H1 (cell line): ENCODE results near the gene HS6ST3. TPM values are rescaled to one million over a fixed set of nuclear protein-coding genes. Genes with fewer than 3 reads are reported as not detected.
A peak's percentile ranks its signal among the peaks of the same experiment; 100 is the strongest.

Experiments used
- CTCF ChIA-PET: fragments of 300-600 bp; sonication (Branson Sonifier 250); formaldehyde crosslinking; loops from one replicate; lab custom pipeline; 2021; ENCODE audit not compliant: partially characterized antibody; lab: Charles Lee
- POLR2A ChIA-PET: fragments of 300-600 bp; sonication (Branson Sonifier 250); formaldehyde crosslinking; loops from one replicate; lab custom pipeline; 2021; ENCODE audit warnings: inconsistent platforms; ENCODE audit not compliant: partially characterized antibody; lab: Charles Lee
- DNase-seq, 2 experiments: peaks; one replicate each; pipeline versions ENCODE4 v3.0.0 to v3.0.0-alpha.2; 2010 to 2022; ENCODE audit warnings: low spot score in 2 of 2, low read depth in 1 of 2, mixed read lengths in 1 of 2
- FAIRE-seq: peaks from 2 replicates; lab custom pipeline; 2011; peaks lifted over from hg19 to GRCh38; lab: Jason Lieb, UNC
- H2AFZ ChIP-seq: 2 replicates; pipeline ENCODE4 v1.8.1; 2012; ENCODE audit warnings: low read length, inconsistent platforms
- H2AK5ac ChIP-seq: 2 replicates; pipeline ENCODE4 v1.6.1; 2013; ENCODE audit warnings: low read depth, low read length
- H2BK120ac ChIP-seq: replicated peaks from 2 replicates; pipeline ENCODE3; 2013; ENCODE audit warnings: low read depth, low read length, inconsistent platforms
- H2BK12ac ChIP-seq: 2 replicates; pipeline ENCODE4 v1.6.1; 2013; ENCODE audit warnings: low read depth, low read length
- H2BK15ac ChIP-seq: 2 replicates; pipeline ENCODE4 v1.6.1; 2013; ENCODE audit warnings: low read length
- H2BK20ac ChIP-seq: 2 replicates; pipeline ENCODE4 v1.6.1; 2013; ENCODE audit warnings: low read length
- H2BK5ac ChIP-seq: 2 replicates; pipeline ENCODE4 v1.6.1; 2013; ENCODE audit warnings: low read depth, low read length
- H3K14ac ChIP-seq: 2 replicates; pipeline ENCODE4 v1.6.1; 2013; ENCODE audit warnings: inconsistent platforms; ENCODE audit not compliant: insufficient read length
- H3K18ac ChIP-seq: 2 replicates; pipeline ENCODE4 v1.6.1; 2013; ENCODE audit warnings: low read length; ENCODE audit errors: extremely low read depth
- H3K23ac ChIP-seq: 2 replicates; pipeline ENCODE4 v1.6.1; 2013; ENCODE audit warnings: inconsistent platforms; ENCODE audit not compliant: insufficient read length
- H3K23me2 ChIP-seq: 2 replicates; pipeline ENCODE4 v1.6.1; 2013; ENCODE audit warnings: low read depth, low read length
- H3K27ac ChIP-seq: 2 replicates; pipeline ENCODE4 v1.6.1; 2011; ENCODE audit warnings: low read depth, low read length, inconsistent platforms
- H3K27me3 ChIP-seq, 4 experiments: replicated peaks in 1 of 4; 1 replicate in 1 of 4; 2 replicates in 3 of 4; pipeline versions ENCODE4 v1.6.1 to v1.8.1; 2011 to 2013; ENCODE audit warnings: low read length in 3 of 4, mild to moderate bottlenecking in 3 of 4, inconsistent platforms in 2 of 4, mixed read lengths in 2 of 4, moderate library complexity in 1 of 4; ENCODE audit not compliant: control insufficient read depth in 3 of 4, insufficient read depth in 3 of 4; ENCODE audit errors: extremely low read depth in 1 of 4
- H3K36me3 ChIP-seq, 4 experiments: 2 replicates each; pipeline versions ENCODE4 v1.6.1 to v1.8.1; 2011 to 2013; ENCODE audit warnings: mild to moderate bottlenecking in 4 of 4, low read length in 3 of 4, moderate library complexity in 2 of 4, control low read depth in 1 of 4, inconsistent platforms in 1 of 4; ENCODE audit not compliant: insufficient read depth in 4 of 4, control insufficient read depth in 2 of 4
- H3K4ac ChIP-seq: replicated peaks from 2 replicates; pipeline ENCODE3; 2013; ENCODE audit warnings: low read length, low read depth, mixed read lengths, inconsistent platforms; ENCODE audit not compliant: insufficient read length
- H3K4me1 ChIP-seq, 4 experiments: replicated peaks in 1 of 4; 1 replicate in 1 of 4; 2 replicates in 3 of 4; pipeline versions ENCODE4 v1.6.1 to v1.8.1; 2011 to 2013; ENCODE audit warnings: low read length in 3 of 4, inconsistent platforms in 2 of 4, mixed read lengths in 1 of 4; ENCODE audit not compliant: insufficient read depth in 4 of 4, control insufficient read depth in 3 of 4
- H3K4me2 ChIP-seq, 2 experiments: 2 replicates each; pipeline versions ENCODE4 v1.6.1 to v1.8.1; 2011 to 2013; ENCODE audit warnings: low read depth in 2 of 2, low read length in 2 of 2, control low read depth in 1 of 2, inconsistent platforms in 1 of 2, mild to moderate bottlenecking in 1 of 2; ENCODE audit not compliant: insufficient read depth in 1 of 2
- H3K4me3 ChIP-seq, 4 experiments: fragments of 200-600, 300-600 bp in 1 of 4; sonication (generic), shearing (Covaris generic), sonication (Bioruptor Twin) in 1 of 4; 2 replicates each; pipeline versions ENCODE4 v1.5.1 to v1.8.1; 2011 to 2016; ENCODE audit warnings: low read length in 4 of 4, low read depth in 3 of 4, control low read depth in 2 of 4, inconsistent platforms in 2 of 4, mild to moderate bottlenecking in 2 of 4, mixed read lengths in 1 of 4, moderate library complexity in 1 of 4; ENCODE audit not compliant: insufficient read depth in 2 of 4; ENCODE audit errors: extremely low read depth in 1 of 4
- H3K56ac ChIP-seq: replicated peaks from 2 replicates; pipeline ENCODE3; 2013; ENCODE audit warnings: low read depth, mild to moderate bottlenecking, mixed read lengths, low read length, inconsistent platforms; ENCODE audit not compliant: insufficient read length
- H3K79me1 ChIP-seq: 2 replicates; pipeline ENCODE4 v1.6.1; 2013; ENCODE audit warnings: low read depth, low read length, control low read depth
- H3K79me2 ChIP-seq, 2 experiments: 2 replicates each; pipeline versions ENCODE4 v1.6.1 to v1.8.1; 2012 to 2013; ENCODE audit warnings: low read length in 2 of 2, mild to moderate bottlenecking in 2 of 2, inconsistent platforms in 1 of 2; ENCODE audit not compliant: insufficient read depth in 2 of 2, control insufficient read depth in 1 of 2
- H3K9ac ChIP-seq, 4 experiments: replicated peaks in 1 of 4; 1 replicate in 1 of 4; 2 replicates in 3 of 4; pipeline versions ENCODE4 v1.6.1 to v1.8.1; 2011 to 2013; ENCODE audit warnings: low read depth in 3 of 4, low read length in 3 of 4, control low read depth in 2 of 4, mild to moderate bottlenecking in 2 of 4, moderate library complexity in 2 of 4, inconsistent platforms in 1 of 4; ENCODE audit errors: extremely low read depth in 1 of 4
- H3K9me3 ChIP-seq, 2 experiments: 2 replicates each; pipeline versions ENCODE4 v1.6.1 to v1.8.1; 2012 to 2013; ENCODE audit warnings: mild to moderate bottlenecking in 2 of 2, moderate library complexity in 2 of 2, control low read depth in 1 of 2, inconsistent platforms in 1 of 2, low read depth in 1 of 2, low read length in 1 of 2, mixed read lengths in 1 of 2; ENCODE audit not compliant: insufficient read depth in 2 of 2
- H4K20me1 ChIP-seq, 2 experiments: replicated peaks in 1 of 2; 2 replicates each; pipeline versions ENCODE3 to v1.8.1; 2011 to 2013; ENCODE audit warnings: inconsistent platforms in 2 of 2, low read length in 2 of 2, mild to moderate bottlenecking in 1 of 2; ENCODE audit not compliant: insufficient read depth in 2 of 2, control insufficient read depth in 1 of 2
- H4K5ac ChIP-seq: 2 replicates; pipeline ENCODE4 v1.6.1; 2013; ENCODE audit warnings: low read length, low read depth, mixed read lengths, inconsistent platforms; ENCODE audit not compliant: insufficient read length
- H4K8ac ChIP-seq: 2 replicates; pipeline ENCODE4 v1.8.0; 2013; ENCODE audit warnings: mild to moderate bottlenecking, moderate library complexity, low read length, inconsistent platforms; ENCODE audit not compliant: insufficient read depth; ENCODE audit errors: extremely low read depth
- H4K91ac ChIP-seq: replicated peaks from 2 replicates; pipeline ENCODE3; 2013; ENCODE audit warnings: low read length, mixed read lengths, inconsistent platforms; ENCODE audit not compliant: insufficient read length
- ATF3 ChIP-seq: IDR thresholded peaks from 2 replicates; pipeline ENCODE4 v1.6.1; 2011; ENCODE audit warnings: low read depth, mild to moderate bottlenecking, low read length; ENCODE audit not compliant: insufficient read depth
- CBX5 ChIP-seq: fragments of 300-800, 300-1000 bp; sonication (generic); IDR thresholded peaks from 2 replicates; pipeline ENCODE4 v1.7.1; 2016; ENCODE audit warnings: antibody characterized with exemption, low read length, low read depth
- CBX8 ChIP-seq: fragments of 300-800, 300-1000 bp; sonication (generic); IDR thresholded peaks from 2 replicates; pipeline ENCODE4 v1.7.1; 2016; ENCODE audit warnings: low read depth, low read length, borderline replicate concordance
- FOSL1 ChIP-seq: IDR thresholded peaks from 2 replicates; pipeline ENCODE4 v1.6.1; 2011; ENCODE audit warnings: mild to moderate bottlenecking, low read depth, low read length, moderate library complexity; ENCODE audit not compliant: insufficient read depth
- HDAC6 ChIP-seq: IDR thresholded peaks from one replicate; pipeline ENCODE4 v1.7.1; 2012; ENCODE audit warnings: low read depth, mild to moderate bottlenecking, inconsistent platforms, low read length, moderate library complexity
- JUN ChIP-seq: IDR thresholded peaks from 2 replicates; pipeline ENCODE4 v1.6.1; 2011; ENCODE audit warnings: low read depth, mild to moderate bottlenecking, improper control_type of control experiment, low read length
- KDM4A ChIP-seq: IDR thresholded peaks from one replicate; pipeline ENCODE4 v1.7.1; 2012; ENCODE audit warnings: low read depth, mild to moderate bottlenecking, moderate library complexity, low read length, inconsistent platforms; ENCODE audit not compliant: severe bottlenecking
- RAD21 ChIP-seq, 2 experiments: IDR thresholded peaks in 1 of 2; conservative IDR thresholded peaks in 1 of 2; 2 replicates each; pipeline ENCODE4 v1.6.1; 2011; ENCODE audit warnings: low read depth in 2 of 2, low read length in 2 of 2, improper control_type of control experiment in 1 of 2, inconsistent platforms in 1 of 2, mild to moderate bottlenecking in 1 of 2, moderate library complexity in 1 of 2
- RNF2 ChIP-seq: fragments of 200-900, 300-1000 bp; sonication (generic); IDR thresholded peaks from 2 replicates; pipeline ENCODE4 v1.7.1; 2016; ENCODE audit warnings: borderline replicate concordance, low read depth, mild to moderate bottlenecking, antibody characterized with exemption, low read length; ENCODE audit not compliant: poor library complexity, severe bottlenecking; ENCODE audit errors: missing control alignments
- SP2 ChIP-seq: IDR thresholded peaks from 2 replicates; pipeline ENCODE4 v1.6.1; 2012; ENCODE audit warnings: mild to moderate bottlenecking, low read length, inconsistent platforms
- TAF1 ChIP-seq: IDR thresholded peaks from 2 replicates; pipeline ENCODE4 v1.6.1; 2011; ENCODE audit warnings: mild to moderate bottlenecking, low read depth, low read length
- TAF7 ChIP-seq: optimal IDR thresholded peaks from 2 replicates; pipeline ENCODE3; 2011; ENCODE audit warnings: low read depth, mild to moderate bottlenecking, inconsistent platforms, low read length, moderate library complexity, borderline replicate concordance
- TEAD4 ChIP-seq: IDR thresholded peaks from 2 replicates; pipeline ENCODE4 v1.6.1; 2012; ENCODE audit warnings: low read depth, low read length, inconsistent platforms, mixed read lengths
- WGBS, 2 experiments: shearing (Covaris generic) in 1 of 2; methylation state at CpG; one replicate each; pipeline versions ENCODE4 v1.1.6 to v1.1.7; 2013 to 2015; ENCODE audit warnings: low lambda C conversion rate in 2 of 2, mixed read lengths in 2 of 2, inconsistent platforms in 1 of 2, low coverage in 1 of 2, missing lambda C conversion rate in 1 of 2; ENCODE audit not compliant: insufficient replicate concordance in 2 of 2, insufficient coverage in 1 of 2, insufficient read length in 1 of 2; ENCODE audit errors: extremely low coverage in 1 of 2, missing lambda C conversion rate in 1 of 2; 5-methylcytosine and 5-hydroxymethylcytosine counted together
- polyA plus RNA-seq, 7 experiments: library from polyadenylated mRNA; depleted of rRNA in 3 of 7; stranded (reverse) in 5 of 7; unstranded in 2 of 7; fragments of >200 nt in 5 of 7; fragments of 200-250 nt in 2 of 7; gene quantifications; 1 replicate in 5 of 7; 2 replicates in 1 of 7; 4 replicates in 1 of 7; pipeline versions ENCODE4 v1.2.1 to v1.2.3, GENCODE V29; 2011 to 2013; ENCODE audit warnings: missing spikeins in 2 of 7, mixed read lengths in 2 of 7
- total RNA-seq: library from RNA; stranded (reverse); fragmentation: NEBNext Ultra II Directional; extraction: Animal tissue kit (Norgen Biotek cat#: 25700); gene quantifications from 2 replicates; pipeline ENCODE4 v1.2.1, GENCODE V29; 2021

The HS6ST3 gene
- total and polyA plus RNA-seq, 2 of the 8 experiments (the other 6 are each of a cell fraction or from before 2014, with no cell fraction given), result 0.45 to 1.2 TPM

GRCh38 chr13:96673825-96674224 lies 583.9 kb downstream of the HS6ST3 start:
- H4K91ac ChIP-seq, result no peak overlapping the region
- no peaks in the 10 kb centered on the region for H3K4me1 ChIP-seq
- H4K20me1 ChIP-seq, result no peaks in the 10 kb centered on the region
- H3K4me2 ChIP-seq, result no peak overlapping the region
- H2BK120ac ChIP-seq, result no peak overlapping the region
- H3K4me3 ChIP-seq, result no peak overlapping the region
- no peak overlapping the region for H2BK12ac ChIP-seq
- H3K36me3 ChIP-seq, result no peaks in the 10 kb centered on the region
- H4K8ac ChIP-seq, result no peak overlapping the region
- ChIA-PET CTCF (no interaction called here), POLR2A (no interaction called here)
- DNase-seq (no peak), FAIRE-seq (no peak)
- no peaks in the 10 kb centered on the region for H3K79me1 ChIP-seq
- no peak overlapping the region for H2BK15ac ChIP-seq
- no peaks in the 10 kb centered on the region for H3K9me3 ChIP-seq
- H3K27ac ChIP-seq, result no peak overlapping the region
- no peaks in the 10 kb centered on the region for H3K79me2 ChIP-seq
- H3K14ac ChIP-seq, result no peak overlapping the region
- no peaks in the 10 kb centered on the region for H3K27me3 ChIP-seq
- no peak overlapping the region for H3K4ac ChIP-seq
- no peaks in the 10 kb centered on the region for H3K23me2 ChIP-seq
- H2BK5ac ChIP-seq, result no peak overlapping the region
- H3K56ac ChIP-seq, result no peak overlapping the region
- 0 out of 2 replicates have a peak overlapping the region, but pooled peaks have one; percentile 18 for H2AFZ ChIP-seq
- no peak overlapping the region for H2BK20ac ChIP-seq
- 90% methylated on average over 3 of the region's 3 CpGs; no CpG with 5 or more reads in 1 of the 2 experiments for WGBS, 2 experiments
- TF ChIP-seq ATF3 (no peak), FOSL1 (no peak), RAD21 (IDR thresholded peaks at IDR 0.05 in 1 of 2, conservative IDR thresholded peaks at IDR 0.05 in 1 of 2; ENCODE audit: low read depth in 2 of 2, low read length in 2 of 2) (no peak), CBX8 (no peak), RNF2 (no peak), TAF7 (no peak), KDM4A (no peak), SP2 (no peak), JUN (no peak), TAF1 (no peak), CBX5 (no peak), HDAC6 (no peak), TEAD4 (no peak)
- no peak overlapping the region for H3K9ac ChIP-seq
- H3K23ac ChIP-seq, result no peak overlapping the region
- H3K18ac ChIP-seq, result no peak overlapping the region
- no peak overlapping the region for H2AK5ac ChIP-seq
- no peak overlapping the region for H4K5ac ChIP-seq
